OCI-LY1 (cell line): Measurements from ENCODE around the gene CERK.

ENCODE experiments used
- EZH2 ChIP-seq: fragments of 200-600 bp; sonication (generic), shearing (Covaris generic); IDR thresholded peaks from 2 replicates; pipeline ENCODE4 v1.8.0; 2017; ENCODE audit warnings: borderline replicate concordance, mixed run types, mild to moderate bottlenecking, antibody characterized with exemption, low read length, moderate library complexity, mixed read lengths
- TF ChIP-seq, protein P1 (sequence below): fragments of 200-600 bp; sonication (generic), shearing (Covaris generic); IDR thresholded peaks from 2 replicates; pipeline ENCODE4 v1.5.1; 2017; ENCODE audit warnings: mild to moderate bottlenecking, antibody characterized with exemption, low read length, moderate library complexity, mixed read lengths

- TF ChIP-seq EZH2, result no peak
- TF ChIP-seq, protein P1, sequence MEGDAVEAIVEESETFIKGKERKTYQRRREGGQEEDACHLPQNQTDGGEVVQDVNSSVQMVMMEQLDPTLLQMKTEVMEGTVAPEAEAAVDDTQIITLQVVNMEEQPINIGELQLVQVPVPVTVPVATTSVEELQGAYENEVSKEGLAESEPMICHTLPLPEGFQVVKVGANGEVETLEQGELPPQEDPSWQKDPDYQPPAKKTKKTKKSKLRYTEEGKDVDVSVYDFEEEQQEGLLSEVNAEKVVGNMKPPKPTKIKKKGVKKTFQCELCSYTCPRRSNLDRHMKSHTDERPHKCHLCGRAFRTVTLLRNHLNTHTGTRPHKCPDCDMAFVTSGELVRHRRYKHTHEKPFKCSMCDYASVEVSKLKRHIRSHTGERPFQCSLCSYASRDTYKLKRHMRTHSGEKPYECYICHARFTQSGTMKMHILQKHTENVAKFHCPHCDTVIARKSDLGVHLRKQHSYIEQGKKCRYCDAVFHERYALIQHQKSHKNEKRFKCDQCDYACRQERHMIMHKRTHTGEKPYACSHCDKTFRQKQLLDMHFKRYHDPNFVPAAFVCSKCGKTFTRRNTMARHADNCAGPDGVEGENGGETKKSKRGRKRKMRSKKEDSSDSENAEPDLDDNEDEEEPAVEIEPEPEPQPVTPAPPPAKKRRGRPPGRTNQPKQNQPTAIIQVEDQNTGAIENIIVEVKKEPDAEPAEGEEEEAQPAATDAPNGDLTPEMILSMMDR, result no peak
Observed at GRCh38 chr22:46688949-46689348, 49.1 kb downstream of the CERK start.
